Thyroid gland (tissue), 4 donors: ENCODE data around the gene STAT3. TPM values are rescaled to one million over a fixed set of nuclear protein-coding genes. Genes with fewer than 3 reads are reported as not detected.
A peak's percentile ranks its signal among the peaks of the same experiment; 100 is the strongest.

Experiments
- DNase-seq, 2 donors: peaks; one replicate each; pipeline ENCODE4 v3.0.0-alpha.2; 2019
- H3K27ac ChIP-seq, 3 donors: fragments of 200-600 bp; sonication (generic); 1 replicate in 2 of 3; 2 replicates in 1 of 3; pipeline ENCODE4 v1.5.1; 2016 to 2019; ENCODE audit warnings: mild to moderate bottlenecking in 1 of 3, moderate library complexity in 1 of 3
- H3K27me3 ChIP-seq: fragments of 200-600 bp; sonication (generic); one replicate; pipeline ENCODE4 v1.5.1; 2019
- H3K36me3 ChIP-seq, 2 donors: fragments of 200-600 bp; sonication (generic); one replicate each; pipeline ENCODE4 v1.5.1; 2016 to 2019
- H3K4me1 ChIP-seq, 2 donors: fragments of 200-600 bp; sonication (generic); one replicate each; pipeline ENCODE4 v1.5.1; 2017 to 2019
- H3K4me3 ChIP-seq, 3 donors: fragments of 200-600 bp; sonication (generic); replicated peaks in 1 of 3; 1 replicate in 2 of 3; 2 replicates in 1 of 3; pipeline ENCODE4 v1.5.1; 2016; ENCODE audit warnings: mild to moderate bottlenecking in 1 of 3
- H3K9me3 ChIP-seq: fragments of 200-600 bp; sonication (generic); one replicate; pipeline ENCODE4 v1.5.1; 2017
- CTCF ChIP-seq, 6 experiments: fragments of 200-600 bp in 3 of 6; fragments of 450-650 bp in 3 of 6; sonication (generic) in 3 of 6; IDR thresholded peaks; one replicate each; pipeline ENCODE4 v1.5.1; 2016 to 2019; ENCODE audit warnings: antibody characterized with exemption in 6 of 6, mild to moderate bottlenecking in 2 of 6, inconsistent platforms in 1 of 6, moderate library complexity in 1 of 6
- POLR2A ChIP-seq, 2 donors: fragments of 450-650 bp; IDR thresholded peaks; one replicate each; pipeline ENCODE4 v1.6.1; 2017; ENCODE audit warnings: antibody characterized with exemption in 2 of 2, mild to moderate bottlenecking in 2 of 2, moderate library complexity in 1 of 2
- WGBS, 2 donors: methylation state at CpG; one replicate each; pipeline ENCODE4 v1.1.5; 2017; 5-methylcytosine and 5-hydroxymethylcytosine counted together
- intact Hi-C: fragments of 100-400 bp; cut with DNase I; formaldehyde crosslinking; loops from one replicate; pipeline ENCODE4 v1.15.1; 2023
- total RNA-seq, 4 donors: library from RNA; depleted of rRNA; stranded (reverse); fragments of >200 nt; gene quantifications; one replicate each; pipeline ENCODE4 v1.2.3, GENCODE V29; 2016

Gene STAT3
- total RNA-seq, 4 donors from 2014 or later = 147 to 292 (median 206) TPM

- Histone ChIP-seq H3K4me1 (peaks cover 19 to 26% of the 10 kb centered on the region in 2 donors), H3K9me3 (no peaks in the 10 kb centered on the region), H3K27me3 (no peaks in the 10 kb centered on the region), H3K4me3 (no peak overlapping the region), H3K36me3 (peaks cover 26 to 30% of the 10 kb centered on the region in 2 donors), H3K27ac (peak overlapping the region; percentile 85 to 96 (median 91))
- TF ChIP-seq CTCF (IDR thresholded peaks at IDR 0.05) = no peak
- TF ChIP-seq POLR2A (IDR thresholded peaks at IDR 0.05) = no peak
- DNase-seq = no peak
- intact Hi-C loops = no loop called here
- 25 to 34% methylated on average over 5 of the region's 5 CpGs for WGBS, 2 donors
Observed at GRCh38 chr17:42312035-42312284, 76.3 kb downstream of the STAT3 start.

- H3K27me3 ChIP-seq = no peaks in the 10 kb centered on the region
- H3K4me1 ChIP-seq = peaks cover 19 to 26% of the 10 kb centered on the region in 2 donors
- WGBS, 2 donors = 37 to 41% methylated on average over 19 of the region's 19 CpGs
- no peak overlapping the region for H3K4me3 ChIP-seq
- peaks cover 21 to 25% of the 10 kb centered on the region in 2 donors for H3K36me3 ChIP-seq
- intact Hi-C loops = no loop called here
- TF ChIP-seq CTCF (IDR thresholded peaks at IDR 0.05) (no peak), POLR2A (IDR thresholded peaks at IDR 0.05) (peak in 1 of 2 donors; percentile 67)
- peak overlapping the region; percentile 85 to 96 (median 91) for H3K27ac ChIP-seq
- no peaks in the 10 kb centered on the region for H3K9me3 ChIP-seq
- peak; percentile 98 for DNase-seq
Observed at GRCh38 chr17:42311240-42312034, 76.8 kb downstream of the STAT3 start.

GRCh38 chr17:42310787-42311215 lies 77.4 kb downstream of the STAT3 start:
- no peak overlapping the region for H3K4me3 ChIP-seq
- H3K9me3 ChIP-seq = no peaks in the 10 kb centered on the region
- DNase-seq = no peak
- intact Hi-C loops = no loop called here
- H3K27me3 ChIP-seq = no peaks in the 10 kb centered on the region
- peaks cover 16 to 21% of the 10 kb centered on the region in 2 donors for H3K36me3 ChIP-seq
- TF ChIP-seq CTCF (IDR thresholded peaks at IDR 0.05) (no peak), POLR2A (IDR thresholded peaks at IDR 0.05) (no peak)
- H3K27ac ChIP-seq = peak overlapping the region; percentile 85 to 96 (median 91)
- H3K4me1 ChIP-seq = peaks cover 19 to 26% of the 10 kb centered on the region in 2 donors
- WGBS, 2 donors = 59 to 64% methylated on average over 9 of the region's 9 CpGs

- WGBS, 2 donors = 80 to 90% methylated on average over 19 of the region's 19 CpGs
- TF ChIP-seq POLR2A (IDR thresholded peaks at IDR 0.05) (no peak), CTCF (IDR thresholded peaks at IDR 0.05) (no peak)
- intact Hi-C loops = no loop called here
- peak overlapping the region; percentile 85 to 96 (median 91) for H3K27ac ChIP-seq
- H3K4me1 ChIP-seq = peaks cover 19 to 26% of the 10 kb centered on the region in 2 donors
- H3K36me3 ChIP-seq = peaks cover 17 to 19% of the 10 kb centered on the region in 2 donors
- no peak for DNase-seq
- H3K27me3 ChIP-seq = no peaks in the 10 kb centered on the region
- H3K4me3 ChIP-seq = no peak overlapping the region
- no peaks in the 10 kb centered on the region for H3K9me3 ChIP-seq
Observed at GRCh38 chr17:42309986-42310786, 78.1 kb downstream of the STAT3 start.

GRCh38 chr17:42309142-42309541 lies 79.1 kb downstream of the STAT3 start:
- H3K27me3 ChIP-seq = no peaks in the 10 kb centered on the region
- H3K36me3 ChIP-seq = peaks cover 20% of the 10 kb centered on the region in 2 donors
- TF ChIP-seq POLR2A (IDR thresholded peaks at IDR 0.05) = no peak
- no peak for TF ChIP-seq CTCF (IDR thresholded peaks at IDR 0.05)
- intact Hi-C loops = no loop called here
- no peak for DNase-seq
- no peaks in the 10 kb centered on the region for H3K9me3 ChIP-seq
- no peak overlapping the region for H3K4me3 ChIP-seq
- 87 to 96% methylated on average over 8 to 9 of the region's 9 CpGs for WGBS, 2 donors
- H3K27ac ChIP-seq = peak overlapping the region in 2 of 3 donors; percentile 18 to 34
- peaks cover 19 to 26% of the 10 kb centered on the region in 2 donors for H3K4me1 ChIP-seq
